Neutrophil (primary cell): ENCODE results near the gene PLBD2.

Experiments used
- H3K27ac ChIP-seq: fragments of 200-600 bp; sonication (generic); 2 replicates; pipeline ENCODE4 v1.5.1; 2016; ENCODE audit warnings: mild to moderate bottlenecking, moderate library complexity
- H3K27me3 ChIP-seq: fragments of 200-600 bp; sonication (generic); 2 replicates; pipeline ENCODE4 v1.6.0; 2016; ENCODE audit warnings: mild to moderate bottlenecking
- H3K36me3 ChIP-seq: fragments of 200-600 bp; sonication (generic); 2 replicates; pipeline ENCODE4 v1.5.1; 2017
- H3K4me1 ChIP-seq, 2 experiments: fragments of 200-600 bp in 1 of 2; sonication (generic) in 1 of 2; 1 replicate in 1 of 2; 2 replicates in 1 of 2; pipeline versions ENCODE4 v1.5.1 to v1.6.1; 2013 to 2016; ENCODE audit warnings: low read depth in 1 of 2, low read length in 1 of 2, mild to moderate bottlenecking in 1 of 2, moderate library complexity in 1 of 2; ENCODE audit not compliant: control insufficient read depth in 1 of 2, insufficient read depth in 1 of 2
- H3K4me3 ChIP-seq, 2 experiments: fragments of 200-600 bp in 1 of 2; sonication (generic) in 1 of 2; 1 replicate in 1 of 2; 2 replicates in 1 of 2; pipeline ENCODE4 v1.5.1; 2013 to 2016; ENCODE audit warnings: low read depth in 1 of 2, low read length in 1 of 2, mild to moderate bottlenecking in 1 of 2, moderate library complexity in 1 of 2
- H3K9me3 ChIP-seq: fragments of 200-600 bp; sonication (generic); 2 replicates; pipeline ENCODE4 v1.5.1; 2016
- TF ChIP-seq, protein P1 (sequence below): fragments of 200-600 bp; sonication (generic); IDR thresholded peaks from 2 replicates; pipeline ENCODE4 v1.5.1; 2016; ENCODE audit warnings: antibody characterized with exemption

Gene PLBD2

DNA sequence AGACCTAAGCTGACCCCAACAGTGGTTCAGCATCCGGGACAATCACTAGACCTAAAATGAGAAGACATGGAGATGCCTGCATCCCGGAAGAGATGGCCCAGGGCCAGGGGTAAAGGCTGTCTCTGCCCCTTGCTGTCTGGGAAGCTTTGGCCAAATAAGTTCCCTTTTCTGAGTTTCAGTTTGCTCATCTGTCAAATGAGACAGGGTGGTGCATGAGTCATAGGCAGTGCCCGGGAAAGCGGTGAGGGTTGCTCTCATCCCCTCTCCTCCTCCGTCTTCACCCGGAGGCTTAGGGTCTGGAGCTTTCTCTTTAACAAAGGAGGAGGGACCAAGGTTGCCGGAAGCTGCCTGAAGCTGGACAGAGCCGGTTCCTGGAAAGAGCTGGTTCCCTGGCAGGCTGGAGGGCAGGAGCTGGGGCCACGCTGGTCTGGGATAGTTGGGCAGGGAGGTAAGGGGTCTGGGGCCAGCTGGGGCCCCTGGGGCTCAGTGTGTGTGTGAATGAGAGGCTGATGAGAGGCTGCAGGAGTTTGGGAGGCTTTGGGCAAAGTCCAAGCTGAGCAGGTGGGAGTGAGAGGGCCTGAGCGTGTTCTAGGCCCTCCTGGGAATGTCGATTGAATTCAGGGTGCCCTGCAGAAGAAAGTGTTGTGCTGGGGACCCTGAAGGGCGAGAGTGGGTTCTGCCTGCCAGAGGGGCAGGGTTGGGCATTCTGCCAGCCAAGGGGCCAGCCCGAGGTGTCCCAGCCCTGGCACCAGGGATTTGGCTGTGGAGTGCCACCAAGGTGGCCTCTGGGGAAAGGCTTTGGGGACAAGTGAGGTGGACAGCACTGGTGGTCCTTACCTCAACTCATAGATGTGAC, 63.9 kb downstream of the PLBD2 start, which contains the start of gene SDSL:
TSS of gene SDSL (plus strand) at position 351 of the 856 bp plus-strand sequence. CDS start 5,603 bp downstream, outside the sequence.
- no peaks in the 10 kb centered on the region for H3K36me3 ChIP-seq
- peaks cover 9 to 16% of the 10 kb centered on the region in 2 experiments for H3K4me1 ChIP-seq
- H3K4me3 ChIP-seq: no peak within 1 kb of the TSS
- H3K27me3 ChIP-seq: peaks cover 7% of the 10 kb centered on the region
- no peaks in the 10 kb centered on the region for H3K9me3 ChIP-seq
- TF ChIP-seq, protein P1, sequence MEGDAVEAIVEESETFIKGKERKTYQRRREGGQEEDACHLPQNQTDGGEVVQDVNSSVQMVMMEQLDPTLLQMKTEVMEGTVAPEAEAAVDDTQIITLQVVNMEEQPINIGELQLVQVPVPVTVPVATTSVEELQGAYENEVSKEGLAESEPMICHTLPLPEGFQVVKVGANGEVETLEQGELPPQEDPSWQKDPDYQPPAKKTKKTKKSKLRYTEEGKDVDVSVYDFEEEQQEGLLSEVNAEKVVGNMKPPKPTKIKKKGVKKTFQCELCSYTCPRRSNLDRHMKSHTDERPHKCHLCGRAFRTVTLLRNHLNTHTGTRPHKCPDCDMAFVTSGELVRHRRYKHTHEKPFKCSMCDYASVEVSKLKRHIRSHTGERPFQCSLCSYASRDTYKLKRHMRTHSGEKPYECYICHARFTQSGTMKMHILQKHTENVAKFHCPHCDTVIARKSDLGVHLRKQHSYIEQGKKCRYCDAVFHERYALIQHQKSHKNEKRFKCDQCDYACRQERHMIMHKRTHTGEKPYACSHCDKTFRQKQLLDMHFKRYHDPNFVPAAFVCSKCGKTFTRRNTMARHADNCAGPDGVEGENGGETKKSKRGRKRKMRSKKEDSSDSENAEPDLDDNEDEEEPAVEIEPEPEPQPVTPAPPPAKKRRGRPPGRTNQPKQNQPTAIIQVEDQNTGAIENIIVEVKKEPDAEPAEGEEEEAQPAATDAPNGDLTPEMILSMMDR: no peak
- H3K27ac ChIP-seq: no peak within 1 kb of the TSS

DNA sequence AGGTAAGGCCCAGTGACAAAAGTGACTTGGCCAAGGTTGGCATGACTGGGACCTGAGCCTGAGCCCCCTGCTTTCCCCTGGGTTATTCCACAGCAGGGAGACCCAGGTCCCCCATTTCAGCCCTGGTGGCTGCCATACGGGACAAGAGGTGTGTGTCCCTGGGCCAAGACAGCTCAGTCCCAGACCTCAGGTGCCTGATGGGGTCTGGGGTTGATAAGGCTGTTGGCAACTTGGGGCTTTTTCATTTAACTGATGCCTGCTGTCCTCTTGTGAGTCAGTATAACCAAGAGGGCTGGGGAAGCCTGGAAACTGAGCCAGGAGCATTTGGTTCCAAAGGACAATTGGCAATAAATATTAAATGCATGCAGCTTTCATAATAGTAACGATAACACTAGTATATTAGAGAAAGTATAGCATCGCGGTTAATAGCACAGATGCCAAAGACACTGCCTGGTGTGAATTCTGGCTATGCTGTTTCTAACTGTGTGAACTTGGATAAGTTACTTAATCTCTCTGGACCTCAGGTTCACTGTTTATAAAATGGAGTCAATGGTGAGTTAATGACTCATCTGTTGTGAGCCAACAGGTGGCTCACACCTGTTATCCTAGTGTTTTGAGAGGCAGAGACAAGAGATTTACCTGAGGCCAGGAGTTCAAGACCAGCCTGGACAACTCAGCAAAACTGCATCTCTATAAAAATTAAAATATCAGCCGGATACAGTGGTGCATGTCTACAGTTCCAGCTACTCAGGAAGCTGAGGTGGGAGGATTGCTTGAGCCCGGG, 64.7 kb downstream of the PLBD2 start:
- TF ChIP-seq, protein P1: no peak
- Histone ChIP-seq H3K9me3 (no peaks in the 10 kb centered on the region), H3K4me3 (no peak overlapping the region), H3K27me3 (peaks cover 10% of the 10 kb centered on the region), H3K36me3 (no peaks in the 10 kb centered on the region), H3K27ac (no peak overlapping the region), H3K4me1 (peaks cover 9 to 16% of the 10 kb centered on the region in 2 experiments)

DNA sequence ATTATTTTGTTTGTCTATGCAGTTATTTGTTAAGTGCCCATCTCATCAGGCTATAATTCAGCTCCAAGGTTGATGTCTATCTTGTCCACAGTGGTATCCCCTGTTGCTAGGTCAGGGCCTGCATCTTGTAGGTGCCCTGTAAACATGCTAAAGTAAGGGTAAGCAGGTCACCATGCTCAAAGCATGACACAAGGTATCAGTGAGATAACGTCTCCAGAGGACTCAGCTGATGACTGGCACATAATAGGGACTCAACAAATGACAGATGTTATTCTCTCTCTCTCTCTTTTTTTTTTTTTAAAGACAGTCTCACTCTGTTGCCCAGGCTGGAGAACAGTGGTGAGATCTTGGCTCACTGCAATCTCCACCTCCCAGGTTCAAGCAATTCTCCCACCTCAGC, 66.1 kb downstream of the PLBD2 start:
- H3K27ac ChIP-seq: no peak overlapping the region
- H3K4me1 ChIP-seq: peaks cover 9 to 16% of the 10 kb centered on the region in 2 experiments
- H3K36me3 ChIP-seq: no peaks in the 10 kb centered on the region
- no peaks in the 10 kb centered on the region for H3K9me3 ChIP-seq
- H3K4me3 ChIP-seq: no peak overlapping the region
- TF ChIP-seq, protein P1: no peak
- peaks cover 12% of the 10 kb centered on the region for H3K27me3 ChIP-seq

DNA sequence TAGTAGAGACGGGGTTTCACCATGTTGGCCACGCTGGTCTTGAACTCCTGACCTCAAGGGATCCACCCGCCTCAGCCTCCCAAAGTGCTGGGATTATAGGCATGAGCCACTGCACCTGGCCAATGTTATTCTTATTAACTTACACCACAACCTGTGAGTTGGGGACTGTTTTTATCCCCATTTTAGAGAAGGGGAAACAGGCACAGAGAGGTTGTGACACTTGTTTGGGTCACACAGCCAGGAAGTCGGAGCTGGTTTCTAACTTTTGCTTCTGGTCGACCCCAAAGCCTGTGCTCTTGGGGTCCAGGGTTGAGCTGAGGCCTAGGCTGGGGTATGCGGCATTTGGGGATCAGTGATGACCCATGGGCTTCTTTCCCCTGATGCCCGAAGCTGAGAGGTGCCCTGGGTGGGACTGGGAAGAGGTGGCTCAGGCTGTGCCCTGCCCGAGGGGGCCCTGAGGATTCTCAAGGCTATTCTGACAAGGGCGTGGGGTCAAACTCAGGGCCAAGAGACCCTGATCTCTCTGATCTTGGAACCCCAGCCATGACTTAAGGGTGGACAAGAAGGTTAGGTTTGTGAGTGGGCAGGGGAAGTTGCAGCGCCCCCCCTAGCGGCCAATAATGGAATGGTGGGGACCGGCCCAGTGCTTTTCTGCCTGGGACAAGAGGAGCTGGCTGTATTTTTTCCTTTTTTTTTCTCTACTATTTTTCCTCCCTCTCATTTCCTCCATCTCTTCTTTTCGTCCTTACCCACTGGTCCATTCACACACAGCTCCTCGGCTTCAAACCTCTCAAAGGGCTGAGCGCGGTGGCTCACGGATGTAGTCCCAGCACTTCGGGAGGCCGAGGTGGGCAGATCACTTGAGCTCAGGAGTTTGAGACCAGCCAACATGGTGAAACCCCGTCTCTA, 66.8 kb downstream of the PLBD2 start:
- H3K4me3 ChIP-seq: no peak overlapping the region
- no peaks in the 10 kb centered on the region for H3K9me3 ChIP-seq
- H3K27ac ChIP-seq: no peak overlapping the region
- TF ChIP-seq, protein P1: peak; percentile 37
- peaks cover 12% of the 10 kb centered on the region for H3K27me3 ChIP-seq
- peaks cover 9 to 16% of the 10 kb centered on the region in 2 experiments for H3K4me1 ChIP-seq
- H3K36me3 ChIP-seq: no peaks in the 10 kb centered on the region

DNA sequence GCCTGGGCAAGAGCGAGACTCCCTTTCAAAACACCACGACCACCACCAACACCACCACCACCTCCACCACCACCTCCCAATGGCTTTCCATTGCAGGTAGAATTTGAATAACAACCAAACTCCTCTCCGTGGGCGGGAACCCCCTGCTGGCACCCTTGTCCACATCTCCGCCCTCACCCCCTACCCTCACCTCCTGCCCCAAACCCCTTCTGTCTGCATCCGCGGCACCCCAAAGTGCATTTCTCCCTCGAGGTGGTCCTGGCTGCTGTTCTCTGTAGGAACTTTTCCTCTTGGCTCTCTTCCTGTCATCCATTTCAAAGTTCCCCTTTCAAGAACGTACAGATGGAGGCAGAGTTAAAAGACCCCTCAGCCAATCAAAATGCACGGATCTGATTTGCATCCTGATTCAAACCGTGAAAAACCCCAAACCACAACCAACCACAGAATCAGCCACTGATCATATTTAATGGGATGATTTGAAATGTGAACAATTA, 67.6 kb downstream of the PLBD2 start:
- peaks cover 9 to 16% of the 10 kb centered on the region in 2 experiments for H3K4me1 ChIP-seq
- H3K36me3 ChIP-seq: no peaks in the 10 kb centered on the region
- H3K27ac ChIP-seq: no peak overlapping the region
- no peaks in the 10 kb centered on the region for H3K9me3 ChIP-seq
- H3K27me3 ChIP-seq: peaks cover 12% of the 10 kb centered on the region
- TF ChIP-seq, protein P1: peak; percentile 3
- no peak overlapping the region for H3K4me3 ChIP-seq
